ENCODE data around the gene SLC25A12. TPM values are rescaled to one million over a fixed set of nuclear protein-coding genes. Genes with fewer than 3 reads are reported as not detected.

SLC25A12 gene
- polyA plus RNA-seq, 1 donor from 2014 or later = 122 TPM

GRCh38 chr2:171913517-171913916 is 19.5 kb upstream of the SLC25A12 start:
- Histone ChIP-seq H3K4me3 (ENCODE audit: low read length) (no peak overlapping the region), H3K9me3 (ENCODE audit: low read length) (no peaks in the 10 kb centered on the region), H3K79me2 (replicated peaks; ENCODE audit: insufficient read depth, low read length) (no peaks in the 10 kb centered on the region), H3K9me2 (ENCODE audit: insufficient read depth, low read length) (no peaks in the 10 kb centered on the region), H3K4me2 (ENCODE audit: low read length) (no peak overlapping the region), H2AFZ (ENCODE audit: low read depth, low read length) (no peak overlapping the region), H3F3A (ENCODE audit: insufficient read depth, low read length, poor library complexity, severe bottlenecking) (no peaks in the 10 kb centered on the region), H3K27ac (ENCODE audit: low read length) (no peak overlapping the region), H3K9ac (ENCODE audit: low read length) (no peak overlapping the region), H4K20me1 (ENCODE audit: insufficient read depth) (no peaks in the 10 kb centered on the region), H3K27me3 (ENCODE audit: insufficient read depth, low read depth, low read length) (no peaks in the 10 kb centered on the region), H3K36me3 (ENCODE audit: insufficient read depth, low read length) (no peaks in the 10 kb centered on the region)
- TF ChIP-seq TAF1 (IDR thresholded peaks at IDR 0.05; ENCODE audit: low read depth) = no peak
- TF ChIP-seq EZH2 (IDR thresholded peaks at IDR 0.05; ENCODE audit: borderline replicate concordance, insufficient read depth, low read length, poor library complexity, severe bottlenecking) = no peak
- no peak for TF ChIP-seq RAD21 (conservative IDR thresholded peaks at IDR 0.05)
- TF ChIP-seq MXI1 (conservative IDR thresholded peaks at IDR 0.05; ENCODE audit: poor library complexity, severe bottlenecking) = no peak
- no peak for TF ChIP-seq POLR2AphosphoS5 (IDR thresholded peaks at IDR 0.05)
- no peak for TF ChIP-seq EP300 (conservative IDR thresholded peaks at IDR 0.05; ENCODE audit: poor library complexity, severe bottlenecking)
- TF ChIP-seq SMC3 (conservative IDR thresholded peaks at IDR 0.05; ENCODE audit: poor library complexity) = no peak
- no peak for TF ChIP-seq REST (IDR thresholded peaks at IDR 0.05; ENCODE audit: borderline replicate concordance)
- TF ChIP-seq CTCF (IDR thresholded peaks at IDR 0.05; ENCODE audit: poor library complexity, severe bottlenecking) = no peak

- H4K20me1 ChIP-seq (ENCODE audit: insufficient read depth) = no peaks in the 10 kb centered on the region
- H3K9me3 ChIP-seq (ENCODE audit: low read length) = no peaks in the 10 kb centered on the region
- no peak overlapping the region for H3K9ac ChIP-seq (ENCODE audit: low read length)
- no peaks in the 10 kb centered on the region for H3F3A ChIP-seq (ENCODE audit: insufficient read depth, low read length, poor library complexity, severe bottlenecking)
- no peaks in the 10 kb centered on the region for H3K9me2 ChIP-seq (ENCODE audit: insufficient read depth, low read length)
- no peak overlapping the region for H2AFZ ChIP-seq (ENCODE audit: low read depth, low read length)
- H3K27me3 ChIP-seq (ENCODE audit: insufficient read depth, low read depth, low read length) = no peaks in the 10 kb centered on the region
- no peaks in the 10 kb centered on the region for H3K79me2 ChIP-seq (replicated peaks; ENCODE audit: insufficient read depth, low read length)
- no peak overlapping the region for H3K4me3 ChIP-seq (ENCODE audit: low read length)
- TF ChIP-seq EP300 (conservative IDR thresholded peaks at IDR 0.05; ENCODE audit: poor library complexity, severe bottlenecking) (no peak), TAF1 (IDR thresholded peaks at IDR 0.05; ENCODE audit: low read depth) (no peak), RAD21 (conservative IDR thresholded peaks at IDR 0.05) (no peak), REST (IDR thresholded peaks at IDR 0.05; ENCODE audit: borderline replicate concordance) (no peak), POLR2AphosphoS5 (IDR thresholded peaks at IDR 0.05) (no peak), EZH2 (IDR thresholded peaks at IDR 0.05; ENCODE audit: borderline replicate concordance, insufficient read depth, low read length, poor library complexity, severe bottlenecking) (no peak)
- no peaks in the 10 kb centered on the region for H3K36me3 ChIP-seq (ENCODE audit: insufficient read depth, low read length)
- H3K4me2 ChIP-seq (ENCODE audit: low read length) = no peak overlapping the region
- no peak overlapping the region for H3K27ac ChIP-seq (ENCODE audit: low read length)
These were observed 16.4 kb upstream of the SLC25A12 start for GRCh38 chr2:171910494-171910893.

Data from neural cell (in vitro differentiated cells).